Activated CD8-positive, alpha-beta memory T cell treated with anti-CD3 and anti-CD28 coated beads, Interleukin-2, amount 50 U/mL, for 24 hours (primary cell): ENCODE results near the gene TRAPPC14.
"Not testable (repeated sequence)": the region's sequence is repeated elsewhere in the genome, so short reads cannot be mapped to it uniquely, and the experiment has no call there.

ENCODE experiments used
- DNase-seq: peaks from one replicate; pipeline ENCODE4 v3.0.0-alpha.2; 2020; ENCODE audit errors: extremely low read depth

TRAPPC14 gene

GRCh38 chr7:100158229-100159098 is at the start of gene TRAPPC14:
TSS of gene TRAPPC14 (minus strand) at chr7:100158723. CDS start at chr7:100158499, 224 bp downstream.
- peak; percentile 78 for DNase-seq

- no peak for DNase-seq
These were observed 45.9 kb upstream of the TRAPPC14 start for GRCh38 chr7:100204454-100204853.

GRCh38 chr7:100200693-100201092 is 42.2 kb upstream of the TRAPPC14 start:
- no peak for DNase-seq

GRCh38 chr7:100198266-100198665 is 39.7 kb upstream of the TRAPPC14 start:
- DNase-seq, result no peak

- not testable (repeated sequence) for DNase-seq
These were observed 37.4 kb upstream of the TRAPPC14 start for GRCh38 chr7:100195901-100196322.

- no peak for DNase-seq
These were observed 36.7 kb upstream of the TRAPPC14 start for GRCh38 chr7:100195222-100195621.

- no peak for DNase-seq
These were observed 34.4 kb upstream of the TRAPPC14 start for GRCh38 chr7:100192969-100193368.

GRCh38 chr7:100192281-100192862 is 33.8 kb upstream of the TRAPPC14 start:
- DNase-seq, result not testable (repeated sequence)

- no peak for DNase-seq
These were observed 33.3 kb upstream of the TRAPPC14 start for GRCh38 chr7:100191775-100192174.

GRCh38 chr7:100190048-100190711 is 31.7 kb upstream of the TRAPPC14 start:
- DNase-seq, result no peak

GRCh38 chr7:100189061-100189460 is 30.5 kb upstream of the TRAPPC14 start:
- no peak for DNase-seq

- no peak for DNase-seq
These were observed 27.2 kb upstream of the TRAPPC14 start for GRCh38 chr7:100185726-100186125.

GRCh38 chr7:100183090-100183489 is 24.6 kb upstream of the TRAPPC14 start:
- DNase-seq, result not testable (repeated sequence)

- not testable (repeated sequence) for DNase-seq
These were observed 24.1 kb upstream of the TRAPPC14 start for GRCh38 chr7:100182616-100183015.

GRCh38 chr7:100180084-100180483 is 21.6 kb upstream of the TRAPPC14 start:
- DNase-seq, result not testable (repeated sequence)

GRCh38 chr7:100177045-100178001 is 18.8 kb upstream of the TRAPPC14 start, which contains the start of the genes GPC2 and STAG3:
TSS of gene GPC2 (minus strand) at chr7:100177381. CDS start at chr7:100177199, 182 bp downstream.
TSS of gene STAG3 (plus strand) at chr7:100177918. CDS start at chr7:100180557, 2,639 bp downstream.
- peak; percentile 95 for DNase-seq

GRCh38 chr7:100176096-100177044 is 17.8 kb upstream of the TRAPPC14 start:
- DNase-seq, result no peak

- no peak for DNase-seq
These were observed 16.9 kb upstream of the TRAPPC14 start for GRCh38 chr7:100175296-100175935.

- no peak for DNase-seq
These were observed 16.1 kb upstream of the TRAPPC14 start for GRCh38 chr7:100174582-100174981.
